Mesenchymal stem cell (in vitro differentiated cells and primary cell): ENCODE measurements around the gene PGAP1.
A peak's percentile ranks its signal among the peaks of the same experiment; 100 is the strongest.

Source experiments
- DNase-seq: peaks from one replicate; pipeline ENCODE4 v3.0.0-alpha.2; 2013
- H2AFZ ChIP-seq: one replicate; pipeline ENCODE4 v1.6.1; 2013; ENCODE audit warnings: low read depth, mild to moderate bottlenecking, control low read depth, inconsistent platforms, low read length, moderate library complexity
- H2AK5ac ChIP-seq: 2 replicates; pipeline ENCODE4 v1.6.1; 2013; ENCODE audit warnings: low read length, moderate library complexity, mild to moderate bottlenecking, inconsistent platforms; ENCODE audit not compliant: severe bottlenecking
- H2BK120ac ChIP-seq: one replicate; pipeline ENCODE4 v1.6.1; 2013; ENCODE audit warnings: low read depth, mild to moderate bottlenecking, inconsistent platforms, low read length, moderate library complexity
- H2BK12ac ChIP-seq, 2 experiments: one replicate each; pipeline ENCODE4 v1.6.1; 2013; ENCODE audit warnings: inconsistent platforms in 2 of 2, low read length in 2 of 2, mild to moderate bottlenecking in 2 of 2, moderate library complexity in 2 of 2, control low read depth in 1 of 2
- H2BK15ac ChIP-seq: one replicate; pipeline ENCODE4 v1.6.1; 2013; ENCODE audit warnings: mild to moderate bottlenecking, low read depth, inconsistent platforms; ENCODE audit not compliant: poor library complexity, severe bottlenecking
- H2BK5ac ChIP-seq: 2 replicates; pipeline ENCODE4 v1.6.1; 2013; ENCODE audit warnings: low read depth, mild to moderate bottlenecking, low read length, control low read depth, inconsistent platforms; ENCODE audit not compliant: poor library complexity, severe bottlenecking
- H3K14ac ChIP-seq, 2 experiments: one replicate each; pipeline ENCODE4 v1.6.1; 2013; ENCODE audit warnings: inconsistent platforms in 2 of 2, low read length in 2 of 2, control low read depth in 1 of 2, mild to moderate bottlenecking in 1 of 2, moderate library complexity in 1 of 2
- H3K18ac ChIP-seq, 2 experiments: one replicate each; pipeline ENCODE4 v1.6.1; 2013; ENCODE audit warnings: inconsistent platforms in 2 of 2, low read length in 2 of 2, control low read depth in 1 of 2, low read depth in 1 of 2, mild to moderate bottlenecking in 1 of 2
- H3K23ac ChIP-seq, 2 experiments: one replicate each; pipeline ENCODE4 v1.6.1; 2013; ENCODE audit warnings: inconsistent platforms in 2 of 2, low read length in 2 of 2, mild to moderate bottlenecking in 2 of 2, moderate library complexity in 2 of 2, control low read depth in 1 of 2
- H3K27ac ChIP-seq: 2 replicates; pipeline ENCODE4 v1.5.1; 2013; ENCODE audit warnings: mild to moderate bottlenecking, moderate library complexity, low read length, control low read depth, inconsistent platforms; ENCODE audit not compliant: poor library complexity, severe bottlenecking
- H3K27me3 ChIP-seq, 2 experiments: 2 replicates each; pipeline versions ENCODE4 v1.6.1 to v1.7.0; 2013; ENCODE audit warnings: low read length in 2 of 2, mild to moderate bottlenecking in 2 of 2, moderate library complexity in 2 of 2, control low read depth in 1 of 2, inconsistent platforms in 1 of 2; ENCODE audit not compliant: control insufficient read depth in 1 of 2, insufficient read depth in 1 of 2
- H3K36me3 ChIP-seq, 2 experiments: 2 replicates each; pipeline versions ENCODE4 v1.6.1 to v1.7.0; 2013; ENCODE audit warnings: low read length in 2 of 2, control low read depth in 1 of 2, inconsistent platforms in 1 of 2, low read depth in 1 of 2, mild to moderate bottlenecking in 1 of 2; ENCODE audit not compliant: insufficient read depth in 2 of 2, control insufficient read depth in 1 of 2
- H3K4ac ChIP-seq, 2 experiments: one replicate each; pipeline ENCODE4 v1.6.1; 2013; ENCODE audit warnings: inconsistent platforms in 2 of 2, low read length in 2 of 2, mild to moderate bottlenecking in 2 of 2, moderate library complexity in 2 of 2, control low read depth in 1 of 2, low read depth in 1 of 2
- H3K4me1 ChIP-seq: 2 replicates; pipeline ENCODE4 v1.6.1; 2013; ENCODE audit warnings: low read depth, low read length, control low read depth; ENCODE audit not compliant: control insufficient read depth, insufficient read depth
- H3K4me2 ChIP-seq: 2 replicates; pipeline ENCODE4 v1.6.1; 2013; ENCODE audit warnings: low read length, mild to moderate bottlenecking, inconsistent platforms; ENCODE audit not compliant: poor library complexity, severe bottlenecking
- H3K4me3 ChIP-seq, 2 experiments: 2 replicates each; pipeline versions ENCODE4 v1.5.1 to v1.7.0; 2013; ENCODE audit warnings: low read length in 2 of 2, mild to moderate bottlenecking in 2 of 2, control low read depth in 1 of 2, low read depth in 1 of 2; ENCODE audit not compliant: insufficient read depth in 1 of 2
- H3K79me1 ChIP-seq: replicated peaks from 2 replicates; pipeline ENCODE4 v1.6.1; 2013; ENCODE audit warnings: mild to moderate bottlenecking, control low read depth, low read length, inconsistent platforms; ENCODE audit not compliant: poor library complexity, severe bottlenecking
- H3K9ac ChIP-seq: 2 replicates; pipeline ENCODE4 v1.7.0; 2013; ENCODE audit warnings: mild to moderate bottlenecking, low read length, moderate library complexity
- H3K9me3 ChIP-seq: 2 replicates; pipeline ENCODE4 v1.7.0; 2013; ENCODE audit warnings: mild to moderate bottlenecking, low read length; ENCODE audit not compliant: control insufficient read depth
- H4K8ac ChIP-seq: one replicate; pipeline ENCODE4 v1.6.1; 2013; ENCODE audit warnings: inconsistent platforms, mild to moderate bottlenecking, low read length, moderate library complexity
- H4K91ac ChIP-seq: one replicate; pipeline ENCODE4 v1.6.1; 2013; ENCODE audit warnings: mild to moderate bottlenecking, low read length, inconsistent platforms
- WGBS: methylation state at CpG from one replicate; pipeline ENCODE4 v1.1.7; 2013; ENCODE audit warnings: mixed read lengths; 5-methylcytosine and 5-hydroxymethylcytosine counted together

Gene PGAP1

DNA sequence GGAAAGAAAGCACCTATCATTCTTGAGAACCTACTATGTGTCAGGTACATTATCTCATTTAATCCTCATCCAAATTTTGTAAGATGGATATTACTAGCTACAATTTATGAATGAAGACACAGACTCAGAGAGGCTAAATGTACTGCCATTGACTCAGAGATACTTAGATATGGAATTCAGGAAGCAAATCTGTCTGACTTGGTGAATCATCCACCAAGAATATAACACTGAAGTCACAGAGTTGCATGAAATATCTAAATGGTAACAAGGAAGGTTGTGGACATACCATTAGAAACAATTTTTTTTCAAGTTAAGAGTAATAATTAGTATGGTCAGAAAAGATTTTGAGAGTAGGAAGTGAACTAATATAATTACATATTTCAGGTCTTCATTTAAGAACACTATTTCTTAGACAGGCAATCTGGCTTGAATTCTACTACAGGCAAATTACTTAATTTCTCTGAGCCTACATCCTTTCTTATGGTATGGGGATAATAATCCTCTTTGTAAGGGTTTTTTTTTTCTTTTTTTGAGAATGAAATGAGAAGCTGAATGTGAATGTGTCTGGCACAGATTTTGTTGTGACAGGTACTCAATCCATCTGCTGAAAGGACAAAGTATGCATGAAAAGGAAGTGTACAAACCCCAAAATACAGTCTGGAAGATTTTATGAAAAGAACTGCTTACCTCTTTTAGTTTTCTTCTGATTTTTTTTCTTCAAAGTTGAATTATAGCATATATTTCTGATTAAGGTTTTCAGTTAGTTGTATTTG, 102.6 kb downstream of the PGAP1 start:
- no peak overlapping the region for H3K4me3 ChIP-seq
- H3K27me3 ChIP-seq, result no peaks in the 10 kb centered on the region
- H3K4me1 ChIP-seq, result peaks cover 2% of the 10 kb centered on the region
- no peak overlapping the region for H2AK5ac ChIP-seq
- no peak overlapping the region for H3K14ac ChIP-seq
- DNase-seq, result peak; percentile 83
- H3K4me2 ChIP-seq, result no peak overlapping the region
- H3K36me3 ChIP-seq, result no peaks in the 10 kb centered on the region
- H3K23ac ChIP-seq, result no peak overlapping the region
- H2BK5ac ChIP-seq, result no peak overlapping the region
- no peak overlapping the region for H3K9ac ChIP-seq
- no peak overlapping the region for H3K18ac ChIP-seq
- H3K9me3 ChIP-seq, result peaks cover 3% of the 10 kb centered on the region
- H4K91ac ChIP-seq, result no peak overlapping the region
- peak overlapping the region; percentile 40 for H3K27ac ChIP-seq
- no peak overlapping the region for H2BK15ac ChIP-seq
- H3K4ac ChIP-seq, result no peak overlapping the region
- H2AFZ ChIP-seq, result no peak overlapping the region
- no peaks in the 10 kb centered on the region for H3K79me1 ChIP-seq
- no peak overlapping the region for H2BK12ac ChIP-seq
- no peak overlapping the region for H4K8ac ChIP-seq
- no peak overlapping the region for H2BK120ac ChIP-seq

DNA sequence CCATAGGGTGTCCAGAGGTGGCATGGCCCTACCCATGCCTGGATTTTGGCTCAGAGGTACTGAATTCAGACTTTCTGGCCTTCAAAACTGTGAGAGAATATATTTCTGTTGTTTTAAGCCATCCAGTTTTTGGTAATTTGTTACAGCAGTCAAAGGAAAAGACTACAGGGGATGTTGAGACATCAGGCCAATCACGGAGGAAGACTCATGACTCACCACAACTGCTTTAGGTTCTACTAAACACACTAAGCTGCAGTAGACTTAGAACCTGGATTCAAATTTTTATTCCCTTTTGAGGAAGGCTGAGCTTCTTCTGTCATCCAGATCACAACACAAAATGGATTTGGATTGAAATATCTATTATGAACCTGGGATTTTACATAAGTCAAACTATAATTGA, 105.3 kb downstream of the PGAP1 start:
- Histone ChIP-seq H3K18ac (no peak overlapping the region), H3K14ac (no peak overlapping the region), H2BK5ac (no peak overlapping the region), H2BK15ac (no peak overlapping the region), H2AFZ (no peak overlapping the region), H3K4me2 (no peak overlapping the region), H2AK5ac (no peak overlapping the region), H3K4me3 (no peak overlapping the region), H4K8ac (no peak overlapping the region), H2BK12ac (no peak overlapping the region), H3K36me3 (no peaks in the 10 kb centered on the region), H3K4ac (no peak overlapping the region), H2BK120ac (no peak overlapping the region), H3K23ac (no peak overlapping the region), H3K9me3 (peaks cover 14% of the 10 kb centered on the region), H3K4me1 (peaks cover 2% of the 10 kb centered on the region), H3K79me1 (no peaks in the 10 kb centered on the region), H3K27ac (no peak overlapping the region), H4K91ac (no peak overlapping the region), H3K9ac (no peak overlapping the region), H3K27me3 (no peaks in the 10 kb centered on the region)
- DNase-seq, result peak; percentile 38
- WGBS, result 44% methylated on average over 1 of the region's 1 CpG

DNA sequence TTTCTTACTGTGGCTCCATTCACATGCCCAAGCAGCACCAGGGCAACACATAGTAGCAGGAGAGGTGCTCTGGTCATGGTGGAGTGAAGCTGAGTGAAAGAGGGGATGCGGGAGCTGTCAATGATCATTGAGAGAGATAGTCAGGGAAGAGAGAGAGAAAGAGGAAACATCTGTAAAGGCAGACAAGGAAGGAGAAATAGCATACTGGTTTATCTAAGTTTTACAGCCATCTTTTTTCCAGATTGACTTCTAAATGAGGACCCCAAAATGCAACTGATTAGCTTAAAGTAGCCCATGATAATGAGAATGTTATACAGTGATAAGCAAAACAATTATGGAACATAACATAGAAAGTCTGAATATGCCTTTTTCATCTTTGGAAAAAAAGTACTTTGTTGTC, 117.2 kb downstream of the PGAP1 start, which contains the start of gene C2orf66:
C2orf66 (minus strand) TSS at position 96 of the 400 bp plus-strand sequence; CDS start at position 77, 19 bp downstream.
- H2AK5ac ChIP-seq, result no peak within 1 kb of the TSS
- H3K9ac ChIP-seq, result no peak within 1 kb of the TSS
- no peaks in the 10 kb centered on the region for H3K27me3 ChIP-seq
- no peak within 1 kb of the TSS for H3K18ac ChIP-seq
- H4K91ac ChIP-seq, result no peak within 1 kb of the TSS
- no peak within 1 kb of the TSS for H3K4ac ChIP-seq
- H3K79me1 ChIP-seq, result no peaks in the 10 kb centered on the region
- H3K4me1 ChIP-seq, result no peaks in the 10 kb centered on the region
- no peak within 1 kb of the TSS for H2BK120ac ChIP-seq
- no peak for DNase-seq
- H2BK15ac ChIP-seq, result no peak within 1 kb of the TSS
- no peak within 1 kb of the TSS for H3K27ac ChIP-seq
- H3K4me3 ChIP-seq, result no peak within 1 kb of the TSS
- H3K4me2 ChIP-seq, result no peak within 1 kb of the TSS
- H2BK12ac ChIP-seq, result no peak within 1 kb of the TSS
- 100% methylated on average over 1 of the region's 1 CpG for WGBS
- no peak within 1 kb of the TSS for H4K8ac ChIP-seq
- H2BK5ac ChIP-seq, result no peak within 1 kb of the TSS
- H3K36me3 ChIP-seq, result no peaks in the 10 kb centered on the region
- H3K23ac ChIP-seq, result no peak within 1 kb of the TSS
- H3K9me3 ChIP-seq, result no peaks in the 10 kb centered on the region
- no peak within 1 kb of the TSS for H2AFZ ChIP-seq
- H3K14ac ChIP-seq, result no peak within 1 kb of the TSS

DNA sequence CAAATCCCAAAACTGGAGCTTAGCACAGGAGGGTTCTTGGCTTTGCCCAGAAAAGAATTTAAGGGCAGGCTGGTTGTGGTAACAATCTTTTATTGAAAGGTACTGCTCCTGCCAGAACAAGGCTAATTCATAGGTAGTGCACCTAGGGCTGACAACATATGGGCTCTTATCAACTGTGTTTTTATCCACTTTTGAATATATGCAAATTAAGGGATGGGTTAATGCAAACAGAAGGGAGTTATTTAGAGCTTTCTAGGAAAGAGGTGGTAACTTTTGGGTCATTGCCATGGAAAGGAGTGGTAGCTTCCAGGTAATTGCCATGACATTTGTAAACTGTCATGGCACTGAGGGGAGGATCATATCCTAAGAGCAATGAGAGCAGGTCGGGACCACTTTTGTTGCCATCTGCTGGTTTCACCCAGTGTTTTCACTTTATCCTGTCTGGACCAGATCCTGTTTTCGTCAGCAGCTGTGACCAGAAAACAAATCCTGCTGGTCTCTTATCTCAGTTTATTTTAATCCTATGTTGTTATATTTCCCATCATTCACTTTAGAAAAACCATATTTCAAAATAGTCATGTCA, 118.3 kb downstream of the PGAP1 start:
- Histone ChIP-seq H3K9me3 (no peaks in the 10 kb centered on the region), H3K23ac (no peak overlapping the region), H2BK12ac (no peak overlapping the region), H3K18ac (no peak overlapping the region), H3K9ac (no peak overlapping the region), H3K36me3 (no peaks in the 10 kb centered on the region), H3K27ac (no peak overlapping the region), H4K91ac (no peak overlapping the region), H2AFZ (no peak overlapping the region), H2AK5ac (no peak overlapping the region), H2BK5ac (no peak overlapping the region), H3K27me3 (no peaks in the 10 kb centered on the region), H2BK15ac (no peak overlapping the region), H4K8ac (no peak overlapping the region), H2BK120ac (no peak overlapping the region), H3K79me1 (no peaks in the 10 kb centered on the region), H3K4me3 (no peak overlapping the region), H3K4ac (no peak overlapping the region), H3K14ac (no peak overlapping the region), H3K4me1 (no peaks in the 10 kb centered on the region), H3K4me2 (no peak overlapping the region)
- 48% methylated on average over 2 of the region's 2 CpGs for WGBS
- DNase-seq, result no peak
